Astrocyte of the cerebellum (primary cell): ENCODE results near the gene CTNNBIP1.
"Not testable (repeated sequence)": the region's sequence is repeated elsewhere in the genome, so short reads cannot be mapped to it uniquely, and the experiment has no call there.

ENCODE experiments used
- DNase-seq: peaks from one replicate; pipeline ENCODE4 v3.0.0-alpha.2; 2011; ENCODE audit warnings: low read depth
- H3K4me3 ChIP-seq: 2 replicates; pipeline ENCODE4 v1.5.1; 2011; ENCODE audit warnings: mild to moderate bottlenecking, low read depth, low read length, moderate library complexity
- CTCF ChIP-seq: IDR thresholded peaks from 2 replicates; pipeline ENCODE4 v1.5.1; 2012; ENCODE audit warnings: low read length, low read depth, moderate library complexity, mild to moderate bottlenecking; ENCODE audit errors: missing control alignments
- in situ Hi-C: cut with HindIII; loops from 2 replicates; pipeline ENCODE4 v1.10.0; 2017; ENCODE audit warnings: low sequenced_read_pairs

The CTNNBIP1 gene

GRCh38 chr1:9809100-9809510 lies 101.0 kb downstream of the CTNNBIP1 start:
- in situ Hi-C loops = loop anchor here (25.0 kb wide), 1 partner anchor 172 kb away; no protein-coding TSS in a partner anchor
- DNase-seq = no peak
- no peak overlapping the region for H3K4me3 ChIP-seq
- no peak for TF ChIP-seq CTCF

DNA sequence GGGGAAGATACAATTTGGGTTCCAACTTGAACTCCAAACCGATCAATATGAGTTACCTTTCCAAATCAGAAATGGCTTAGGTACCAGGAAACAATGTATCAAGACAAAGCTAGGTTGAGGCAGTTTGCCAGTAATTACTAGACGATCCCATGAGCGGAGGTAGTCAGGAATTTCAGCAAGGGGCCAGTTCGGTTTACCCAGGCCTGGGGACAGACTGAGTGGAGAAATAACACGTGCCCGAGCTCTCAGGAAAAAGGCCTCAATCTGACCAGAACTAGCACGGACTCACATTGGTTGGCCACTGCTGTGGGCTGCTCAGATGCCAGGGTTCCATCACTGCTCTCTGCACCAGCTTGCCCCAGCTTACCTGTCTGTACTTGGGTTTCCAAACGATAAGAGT lies 101.6 kb downstream of the CTNNBIP1 start:
- no peak for TF ChIP-seq CTCF
- no peak overlapping the region for H3K4me3 ChIP-seq
- no peak for DNase-seq
- in situ Hi-C loops = loop anchor here (25.0 kb wide), 1 partner anchor 171 kb away; no protein-coding TSS in a partner anchor

DNA sequence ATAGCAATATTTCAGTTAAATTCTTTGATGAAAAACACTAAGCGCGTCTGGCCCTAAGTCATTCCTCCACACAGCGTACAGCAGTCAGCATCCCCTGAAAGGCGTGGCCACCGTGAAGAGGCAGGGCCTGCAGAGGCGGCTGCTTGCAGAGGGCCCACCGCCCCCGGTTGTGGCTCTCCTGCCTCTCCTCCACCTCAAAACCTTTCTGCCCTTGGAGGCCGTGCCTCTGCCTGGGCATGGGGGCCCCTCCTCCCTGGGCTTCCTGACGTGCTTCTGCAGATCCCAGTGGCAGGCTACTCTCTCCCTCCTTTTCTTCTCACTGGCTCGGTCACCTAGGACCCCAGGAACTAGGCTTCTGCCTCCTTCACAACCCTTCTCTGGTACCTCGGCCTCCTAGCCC lies 102.5 kb downstream of the CTNNBIP1 start:
- in situ Hi-C loops = loop anchor here (25.0 kb wide), 1 partner anchor 170 kb away; no protein-coding TSS in a partner anchor
- no peak overlapping the region for H3K4me3 ChIP-seq
- DNase-seq = no peak
- TF ChIP-seq CTCF = no peak

DNA sequence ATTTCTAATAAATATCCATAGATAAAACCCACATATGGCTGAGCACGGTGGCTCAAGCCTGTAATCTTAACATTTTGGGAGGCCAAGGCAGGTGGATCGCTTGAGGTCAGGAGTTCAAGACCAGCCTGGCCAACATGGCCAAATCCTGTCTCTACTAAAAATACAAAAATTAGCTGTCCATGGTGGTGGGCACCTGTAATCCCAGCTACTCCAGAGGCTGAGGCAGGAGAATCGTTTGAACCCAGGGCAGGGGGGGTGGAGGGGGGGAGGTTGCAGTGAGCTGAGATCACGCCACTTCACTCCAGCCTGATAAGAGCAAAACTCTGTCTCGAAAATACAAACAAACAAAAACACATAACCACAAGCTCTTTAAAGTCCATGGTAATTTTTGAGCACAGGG lies 104.1 kb downstream of the CTNNBIP1 start:
- not testable (repeated sequence) for H3K4me3 ChIP-seq, DNase-seq
- in situ Hi-C loops = loop anchor here (25.0 kb wide), 1 partner anchor 169 kb away; no protein-coding TSS in a partner anchor

DNA sequence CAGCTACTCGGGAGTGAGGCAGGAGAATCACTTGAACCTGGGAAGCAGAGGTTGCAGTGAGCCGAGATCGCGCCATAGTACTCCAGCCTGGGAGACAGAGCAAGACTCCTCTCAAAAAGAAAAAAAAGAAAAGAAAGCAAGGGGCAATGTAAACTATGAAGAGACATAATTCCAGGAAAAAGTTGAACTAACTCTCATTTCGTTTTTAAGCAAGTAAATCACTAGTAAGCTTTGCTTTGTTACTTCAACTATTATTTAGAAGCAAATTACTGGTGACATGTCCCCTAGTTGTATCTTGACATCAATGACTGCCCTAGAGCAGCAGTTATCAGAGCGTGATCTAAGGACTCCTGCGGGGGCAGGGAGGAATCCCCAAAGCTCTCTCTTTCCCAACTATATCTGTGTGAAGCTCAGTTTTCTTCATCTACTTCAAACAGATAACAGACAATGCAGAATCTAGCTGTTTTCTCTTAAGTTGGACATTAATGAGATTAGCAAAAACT lies 105.0 kb downstream of the CTNNBIP1 start:
- DNase-seq = no peak
- H3K4me3 ChIP-seq = no peak overlapping the region
- no peak for TF ChIP-seq CTCF
- in situ Hi-C loops = loop anchor here (25.0 kb wide), 1 partner anchor 168 kb away; no protein-coding TSS in a partner anchor

- DNase-seq, H3K4me3 ChIP-seq: not testable (repeated sequence)
- in situ Hi-C loops = loop anchor here (25.0 kb wide), 1 partner anchor 166 kb away; no protein-coding TSS in a partner anchor
These were observed 106.8 kb downstream of the CTNNBIP1 start for GRCh38 chr1:9803003-9803918.

- in situ Hi-C loops = loop anchor here (25.0 kb wide), 1 partner anchor 165 kb away; no protein-coding TSS in a partner anchor
- no peak for TF ChIP-seq CTCF
- no peak overlapping the region for H3K4me3 ChIP-seq
- no peak for DNase-seq
These were observed 108.2 kb downstream of the CTNNBIP1 start for GRCh38 chr1:9801909-9802308.
